HPDE6-E6E7 (cell line): ENCODE data around the gene SOX5.
"Not testable (repeated sequence)": the region's sequence is repeated elsewhere in the genome, so short reads cannot be mapped to it uniquely, and the experiment has no call there.

Source experiments
- DNase-seq: peaks from one replicate; pipeline ENCODE4 v3.0.0; 2011; ENCODE audit warnings: missing footprints; ENCODE audit errors: extremely low spot score

The SOX5 gene

DNA sequence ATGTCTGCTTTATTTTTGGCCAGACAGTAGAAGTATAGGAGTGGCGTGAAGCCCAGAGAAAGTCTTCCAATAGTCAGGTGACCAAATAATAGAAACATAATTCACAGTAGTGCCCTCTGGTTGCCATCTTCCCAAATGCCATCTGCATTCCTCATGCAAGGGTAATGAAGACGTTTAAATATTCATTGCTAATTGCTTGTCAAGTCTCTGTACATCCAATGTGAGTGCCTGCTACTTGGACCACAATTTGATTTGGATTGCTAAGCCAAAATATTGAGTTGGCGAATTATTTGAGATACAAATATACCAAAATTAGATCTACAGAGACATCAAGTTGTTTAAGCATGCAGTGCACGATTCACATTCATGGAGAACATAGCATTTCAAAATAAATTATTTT is 402.7 kb downstream of the SOX5 start:
- no peak for DNase-seq

DNA sequence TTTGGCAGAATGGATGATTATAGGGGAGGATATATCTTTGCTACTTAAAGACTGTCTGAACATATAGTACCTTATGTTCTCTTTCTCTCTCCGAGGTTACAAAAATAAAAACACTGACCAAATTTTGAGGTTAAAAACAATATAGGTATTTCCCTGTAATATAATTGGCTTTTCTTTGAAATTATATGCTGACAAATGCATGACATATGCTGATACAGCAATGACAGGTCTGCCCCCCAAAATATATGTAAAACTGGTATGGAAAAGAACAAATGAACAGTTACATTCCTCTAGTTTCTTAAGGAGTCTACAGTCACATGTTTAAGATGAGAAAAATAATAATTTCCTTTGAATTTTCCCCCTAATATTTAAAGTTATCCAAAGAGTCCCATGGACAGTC is 405.7 kb downstream of the SOX5 start:
- DNase-seq, result no peak

DNA sequence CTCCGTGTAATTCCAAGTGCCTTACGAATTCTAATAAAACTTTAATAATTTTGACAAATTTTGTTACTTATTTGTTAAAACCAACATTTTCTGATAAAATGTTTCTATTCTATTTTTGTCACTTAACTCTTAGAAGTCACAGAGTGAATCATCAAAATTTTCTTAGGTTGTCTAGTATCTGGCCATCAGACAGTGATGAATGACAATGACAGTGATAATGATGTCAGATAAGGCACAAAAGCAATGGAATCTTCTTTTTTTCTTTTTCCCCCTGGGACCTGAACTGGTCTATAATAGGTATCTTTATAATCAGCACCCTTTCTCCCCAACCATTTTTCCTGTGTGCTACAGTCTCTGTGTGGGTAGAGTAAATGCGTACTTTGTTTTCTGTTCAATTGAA is 407.3 kb downstream of the SOX5 start:
- no peak for DNase-seq

DNA sequence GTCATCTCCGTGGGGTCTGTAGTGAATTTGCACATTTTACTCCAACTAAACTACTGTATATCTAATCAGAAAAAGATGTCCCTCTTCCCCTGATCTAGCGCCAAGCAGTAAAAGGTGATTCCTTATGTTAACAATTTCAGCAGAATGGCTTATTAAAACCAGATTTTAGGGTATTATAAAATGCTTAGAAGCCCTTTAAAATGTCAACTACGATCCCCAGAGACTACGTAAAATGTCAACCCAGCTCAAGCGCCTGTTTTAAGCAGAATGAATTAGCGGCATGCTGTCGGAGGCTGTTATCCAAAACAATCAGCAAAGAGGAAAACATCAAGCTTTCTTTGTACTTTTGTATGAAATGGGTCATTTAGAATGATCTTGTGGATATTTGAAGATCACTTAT is 408.9 kb downstream of the SOX5 start:
- DNase-seq, result no peak

DNA sequence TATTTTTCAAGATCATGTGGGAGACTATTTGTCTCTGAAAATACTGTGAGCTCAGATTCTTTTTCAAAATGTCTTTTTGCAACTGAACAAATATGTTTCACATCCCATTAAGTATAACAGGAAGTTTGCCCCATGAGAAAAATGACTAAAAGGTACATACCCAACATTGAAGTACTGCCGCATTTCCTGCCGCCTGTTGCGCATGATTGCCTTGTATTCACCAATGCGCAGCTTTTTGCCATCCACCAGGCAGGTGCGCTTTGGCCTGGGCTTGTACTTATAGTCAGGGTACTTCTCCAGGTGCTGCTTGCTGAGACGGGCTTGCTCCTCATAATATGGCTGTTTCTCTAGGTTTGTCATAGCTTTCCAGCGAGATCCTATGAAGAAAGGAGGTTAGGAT is 413.2 kb downstream of the SOX5 start:
- DNase-seq, result no peak

DNA sequence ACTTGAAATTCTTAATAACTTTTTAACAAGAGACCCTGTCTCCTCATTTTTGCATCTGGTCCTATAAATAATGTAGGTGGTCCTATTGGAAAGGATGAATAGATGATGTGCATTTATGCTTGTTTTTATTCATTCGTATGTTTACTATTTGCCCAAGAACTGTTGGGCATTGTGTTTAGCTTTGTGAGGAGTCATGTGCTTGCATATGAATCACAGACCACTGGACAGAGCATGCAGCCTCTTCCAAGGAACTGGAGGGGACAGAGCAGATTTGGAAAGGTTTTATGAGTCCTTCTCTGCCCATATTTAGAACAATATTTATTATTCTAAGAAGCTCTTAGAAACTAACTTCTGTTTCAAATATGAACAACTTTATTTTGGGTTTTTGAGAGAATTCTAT is 414.0 kb downstream of the SOX5 start:
- DNase-seq, result no peak

DNA sequence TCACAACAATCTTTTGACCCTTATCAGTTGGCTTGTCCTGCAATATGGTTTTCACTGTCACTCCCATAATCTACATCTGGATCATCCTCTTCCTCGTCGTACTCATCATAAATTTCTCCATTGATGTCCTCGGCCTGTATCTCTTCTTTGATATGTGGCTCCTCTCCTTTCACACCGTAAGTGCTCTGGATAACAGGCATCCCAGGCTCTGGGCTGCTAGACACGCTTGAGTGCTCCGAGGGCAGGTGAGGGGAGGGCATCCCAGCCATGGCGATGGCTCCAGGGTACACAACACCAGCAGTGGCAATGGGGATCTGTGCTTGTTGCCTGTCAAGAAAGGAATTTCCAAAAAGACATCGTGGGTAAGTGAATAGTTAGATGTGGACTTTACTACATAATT is 415.3 kb downstream of the SOX5 start:
- DNase-seq, result no peak

DNA sequence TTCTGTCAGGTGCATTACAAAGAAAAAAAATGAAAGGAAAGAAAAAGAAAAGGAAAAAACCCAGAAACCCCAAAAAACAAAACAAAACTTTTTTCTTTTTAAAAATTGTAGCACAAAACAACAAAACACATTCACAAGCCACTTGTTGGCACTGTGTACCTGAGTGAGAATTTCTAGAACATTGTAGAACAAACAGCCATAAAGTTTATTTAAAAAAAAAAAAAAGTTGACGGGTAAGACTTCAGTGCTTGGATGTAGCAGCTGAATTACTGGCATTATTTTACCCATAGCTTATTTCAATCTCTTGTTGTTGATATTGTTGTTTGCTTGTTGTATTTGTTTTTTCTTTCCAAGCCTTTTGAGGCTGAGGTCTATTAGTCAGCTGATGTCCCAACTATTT is 415.8 kb downstream of the SOX5 start:
- no peak for DNase-seq

DNA sequence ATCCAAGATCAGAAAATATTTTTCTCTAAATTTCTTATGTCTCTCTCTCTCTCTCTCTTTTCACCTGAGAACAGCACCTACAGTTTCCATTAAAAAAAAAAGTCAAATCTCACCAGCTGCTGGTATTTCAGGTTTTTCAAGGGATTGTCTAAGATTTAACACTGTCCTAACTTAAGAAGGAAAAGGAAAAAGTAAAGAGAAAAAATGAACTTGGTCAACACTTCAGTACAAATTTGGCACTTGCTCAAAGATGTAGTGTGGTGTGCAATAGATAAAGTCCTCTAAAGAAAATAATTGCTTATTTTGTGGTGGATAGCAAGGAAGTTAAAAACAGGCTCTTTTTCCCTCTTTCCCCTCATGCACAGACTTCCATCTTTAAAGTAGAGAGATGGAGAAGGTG is 416.2 kb downstream of the SOX5 start:
- DNase-seq, result no peak

DNA sequence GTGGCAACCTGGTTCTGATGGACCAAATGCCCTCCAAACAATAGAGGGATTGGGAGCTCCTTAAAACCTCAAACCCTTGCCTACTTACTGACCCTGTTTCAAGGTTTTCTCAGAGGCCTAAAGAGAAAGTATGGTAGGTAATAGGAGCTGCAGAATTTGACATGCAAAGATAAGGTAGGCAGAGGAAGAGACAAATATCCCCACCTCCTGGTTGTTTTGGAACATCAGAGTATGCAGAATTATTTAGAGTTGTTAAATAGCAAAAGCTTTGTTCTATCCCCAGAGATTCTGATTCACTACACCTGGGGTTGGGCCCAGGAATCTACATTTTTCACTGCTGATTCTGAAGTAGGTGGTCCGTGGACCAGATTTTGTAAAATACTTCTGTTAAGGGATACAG is 421.2 kb downstream of the SOX5 start:
- peak; percentile 4 for DNase-seq

DNA sequence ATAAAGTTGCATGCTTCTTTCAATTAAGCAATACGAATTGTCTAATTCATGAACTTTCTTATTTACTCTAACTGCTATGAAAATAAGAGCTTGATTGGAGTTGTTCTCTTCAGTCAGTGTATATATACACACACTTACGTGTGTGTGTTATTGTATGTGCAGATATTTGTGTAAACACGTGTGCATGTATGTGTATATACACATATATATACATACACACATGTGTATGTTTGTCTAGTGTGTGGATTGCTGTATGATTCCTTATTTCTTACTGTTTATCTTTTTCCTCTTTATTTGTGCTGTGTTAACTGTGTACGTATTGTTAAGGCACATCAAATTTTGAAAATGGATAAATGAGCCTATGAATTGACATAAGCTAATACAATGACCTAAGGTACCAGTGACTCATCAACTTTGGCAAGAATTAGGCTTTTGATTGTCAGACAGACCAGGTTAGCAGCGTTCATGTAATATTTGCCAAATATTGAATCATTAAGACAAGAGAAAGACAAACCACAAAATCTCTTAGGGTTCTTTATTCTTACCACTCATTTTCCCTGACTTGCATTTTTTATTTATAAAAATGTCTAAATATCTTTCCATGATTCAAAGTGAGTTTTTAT is 423.9 kb downstream of the SOX5 start:
- peak; percentile 20 for DNase-seq

DNA sequence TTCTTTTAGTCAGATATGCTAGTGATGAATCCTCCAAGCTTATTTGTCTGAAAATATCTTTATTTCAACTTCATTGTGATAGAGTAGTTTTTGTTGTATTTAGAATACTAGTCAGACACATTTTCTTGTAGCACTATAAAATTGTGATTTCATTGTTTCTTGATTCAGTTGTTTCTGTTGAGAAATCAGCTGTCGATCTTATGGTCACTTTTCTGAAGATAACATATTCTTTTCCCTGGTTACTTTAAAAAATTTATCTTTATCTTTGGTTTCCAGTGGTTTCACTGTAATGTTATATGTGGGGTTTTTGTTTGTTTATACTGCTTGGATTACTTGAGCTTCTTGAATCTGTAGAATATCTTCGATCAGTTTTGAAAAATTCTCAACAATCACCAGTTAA is 426.1 kb downstream of the SOX5 start:
- DNase-seq, result no peak

DNA sequence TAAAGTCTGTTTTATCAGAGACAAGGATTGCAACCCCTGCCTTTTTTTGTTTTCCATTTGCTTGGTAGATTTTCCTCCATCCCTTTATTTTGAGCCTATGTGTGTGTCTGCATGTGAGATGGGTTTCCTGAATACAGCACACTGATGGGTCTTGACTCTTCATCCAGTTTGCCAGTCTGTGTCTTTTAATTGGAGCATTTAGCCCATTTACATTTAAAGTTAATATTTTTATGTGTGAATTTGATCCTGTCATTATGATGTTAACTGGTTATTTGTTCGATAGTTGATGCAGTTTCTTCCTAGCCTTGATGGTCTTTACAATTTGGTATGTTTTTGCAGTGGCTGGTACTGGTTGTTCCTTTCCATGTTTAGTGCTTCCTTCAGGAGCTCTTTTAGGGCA is 430.0 kb downstream of the SOX5 start:
- DNase-seq, result not testable (repeated sequence)

DNA sequence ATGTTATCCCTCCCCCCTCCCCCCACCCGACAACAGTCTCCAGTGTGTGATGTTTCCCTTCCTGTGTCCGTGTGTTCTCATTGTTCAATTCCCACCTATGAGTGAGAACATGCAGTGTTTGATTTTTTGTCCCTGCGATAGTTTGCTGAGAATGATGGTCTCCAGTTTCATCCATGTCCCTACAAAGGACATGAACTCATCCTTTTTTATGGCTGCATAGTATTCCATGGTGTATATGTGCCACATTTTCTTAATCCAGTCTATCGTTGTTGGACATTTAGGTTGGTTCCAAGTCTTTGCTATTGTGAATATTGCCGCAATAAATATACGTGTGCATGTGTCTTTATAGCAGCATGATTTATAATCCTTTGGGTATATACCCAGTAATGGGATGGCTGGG is 433.7 kb downstream of the SOX5 start:
- not testable (repeated sequence) for DNase-seq

DNA sequence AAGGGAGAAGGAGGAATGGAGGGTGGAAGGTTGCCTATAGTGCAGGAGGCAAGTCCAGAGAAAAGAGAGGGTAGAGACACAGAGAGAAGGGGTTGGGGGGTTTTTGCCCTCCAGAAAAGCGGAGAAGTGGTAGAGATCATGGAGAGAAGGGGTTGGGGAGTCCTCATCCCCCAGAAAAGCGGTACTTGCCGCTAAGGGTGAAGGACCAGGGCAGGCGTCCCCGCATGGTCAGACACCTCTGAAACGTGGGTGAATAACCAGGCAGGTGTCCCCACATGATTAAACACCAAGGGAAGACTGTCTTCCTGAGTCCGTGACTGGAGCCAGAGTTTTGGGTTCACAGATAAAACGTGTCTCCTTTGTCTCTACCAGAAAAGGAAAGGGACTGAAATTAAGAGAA is 439.0 kb downstream of the SOX5 start:
- no peak for DNase-seq

DNA sequence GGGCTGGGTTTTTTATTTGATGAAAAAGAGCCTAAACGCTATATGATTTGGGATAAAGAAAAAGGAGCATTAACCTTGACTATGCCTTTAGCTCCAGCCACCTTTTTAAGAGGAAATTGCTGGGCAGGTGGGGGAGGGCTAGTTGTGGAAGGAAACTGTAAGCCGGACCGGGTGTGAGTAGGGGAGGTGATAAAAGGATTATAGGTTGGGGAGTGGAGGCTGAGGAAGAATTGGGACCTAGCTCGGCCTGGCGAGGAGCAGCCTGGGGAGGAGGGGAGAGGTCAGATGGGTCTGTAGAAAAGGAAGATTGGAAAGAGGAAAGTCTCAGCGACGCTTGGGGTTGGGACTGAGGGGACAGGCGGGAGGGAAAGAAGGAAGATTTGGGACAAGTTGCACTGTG is 439.6 kb downstream of the SOX5 start:
- not testable (repeated sequence) for DNase-seq

DNA sequence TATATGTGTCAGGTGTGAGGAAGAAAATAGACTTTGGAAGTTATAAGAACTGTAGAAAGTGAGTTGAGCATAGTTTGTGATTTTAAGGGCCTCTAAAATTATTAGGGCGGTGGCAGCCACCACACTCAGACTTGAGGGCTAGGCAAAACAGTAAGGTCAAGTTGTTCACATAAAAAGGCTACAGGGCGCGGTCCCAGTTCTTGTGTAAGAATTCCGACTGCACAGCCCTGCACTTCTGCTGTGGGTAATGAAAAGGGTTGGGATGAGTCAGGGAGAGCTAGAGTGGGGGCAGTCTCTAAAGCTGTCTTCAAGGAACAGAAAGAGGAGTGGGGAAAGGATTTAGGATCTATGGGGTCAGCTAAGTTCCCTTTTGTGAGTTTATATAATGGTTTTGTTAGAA is 441.7 kb downstream of the SOX5 start:
- DNase-seq, result not testable (repeated sequence)

DNA sequence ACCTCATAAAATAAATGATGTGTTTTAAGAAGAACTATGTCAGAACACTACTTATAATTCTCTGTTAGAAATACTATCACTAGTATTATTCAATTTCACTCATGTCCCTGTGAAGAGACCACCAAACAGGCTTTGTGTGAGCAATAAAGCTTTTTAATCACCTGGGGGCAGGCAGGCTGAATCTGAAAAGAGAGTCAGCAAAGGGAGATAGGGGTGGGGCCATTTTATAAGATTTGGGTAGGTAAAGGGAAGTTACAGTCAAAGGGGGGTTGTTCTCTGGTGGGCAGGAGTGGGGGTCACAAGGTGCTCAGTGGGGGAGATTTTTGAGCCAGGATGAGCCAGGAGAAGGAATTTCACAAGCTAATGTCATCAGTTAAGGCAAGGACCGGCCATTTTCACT is 443.7 kb downstream of the SOX5 start:
- DNase-seq, result not testable (repeated sequence)

DNA sequence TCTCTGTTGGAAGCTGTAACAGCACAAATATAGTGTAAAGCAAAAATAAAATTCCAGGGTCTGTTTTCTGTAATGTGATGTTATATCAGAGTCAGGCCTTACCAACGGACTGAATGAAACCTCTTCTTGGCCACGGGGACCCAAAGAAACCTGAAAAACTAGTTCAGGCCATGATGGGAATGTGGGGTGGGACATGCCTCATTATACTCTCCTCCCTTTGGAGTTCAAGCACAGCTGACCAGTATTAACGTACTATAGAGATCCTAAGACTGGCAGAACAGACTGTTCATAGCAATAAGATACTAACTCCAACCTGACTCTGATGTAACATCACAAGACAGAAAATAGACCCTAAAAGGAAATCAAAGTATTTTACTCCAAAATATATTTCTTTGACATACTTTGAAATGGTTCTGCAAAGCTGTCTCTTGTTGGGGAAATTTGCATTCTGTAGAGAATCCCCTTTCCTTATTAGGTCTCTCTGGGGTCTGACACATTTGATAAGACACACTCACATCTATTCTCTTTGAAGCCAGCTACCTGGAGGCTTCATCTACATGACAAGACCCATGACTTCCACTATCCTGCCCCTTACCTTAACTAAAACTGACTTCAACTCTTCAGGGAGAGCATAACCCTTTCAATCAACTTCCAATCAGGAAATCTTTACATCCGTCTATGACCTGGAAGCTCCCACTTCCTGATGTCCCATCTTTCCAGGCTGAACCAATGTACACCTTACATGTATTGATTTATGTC is 444.6 kb downstream of the SOX5 start:
- DNase-seq, result no peak

DNA sequence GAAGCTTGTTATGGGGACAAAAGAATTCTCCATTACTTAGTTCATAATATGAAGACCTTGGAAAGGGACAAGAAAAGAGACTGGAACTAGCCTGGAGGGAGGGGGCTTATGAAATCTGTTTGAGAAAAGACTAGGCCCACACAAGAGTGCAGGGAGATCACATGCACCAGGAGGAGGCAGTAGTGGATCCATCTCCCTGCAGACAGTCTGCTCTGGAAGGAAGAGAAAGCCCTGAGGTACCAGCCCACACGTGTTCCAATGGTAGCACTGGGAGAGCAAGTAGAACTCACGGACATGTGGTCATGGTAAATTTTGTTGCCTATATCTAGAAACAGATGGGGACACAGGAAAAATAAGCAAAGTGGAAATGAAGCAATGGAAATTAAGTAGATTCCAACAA is 445.4 kb downstream of the SOX5 start:
- DNase-seq, result no peak

DNA sequence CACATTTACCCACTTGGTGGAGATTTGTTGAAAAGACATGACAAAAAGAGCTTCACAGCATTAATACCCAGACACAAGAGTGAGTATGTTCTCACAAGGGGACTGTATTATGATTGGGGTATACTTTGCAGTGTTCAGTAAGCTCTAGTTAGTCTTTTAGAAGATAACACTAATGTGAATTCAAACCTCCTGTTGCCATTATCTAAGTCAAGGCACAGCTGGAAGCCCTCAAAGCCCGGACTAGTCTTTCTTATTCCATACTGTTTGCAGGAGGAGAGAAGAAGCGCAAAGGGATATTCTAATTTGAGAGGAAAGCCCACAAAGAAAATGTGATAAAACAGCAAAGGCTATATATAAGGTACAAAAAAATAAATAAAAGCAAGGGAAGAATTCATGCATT is 445.9 kb downstream of the SOX5 start:
- DNase-seq, result no peak

DNA sequence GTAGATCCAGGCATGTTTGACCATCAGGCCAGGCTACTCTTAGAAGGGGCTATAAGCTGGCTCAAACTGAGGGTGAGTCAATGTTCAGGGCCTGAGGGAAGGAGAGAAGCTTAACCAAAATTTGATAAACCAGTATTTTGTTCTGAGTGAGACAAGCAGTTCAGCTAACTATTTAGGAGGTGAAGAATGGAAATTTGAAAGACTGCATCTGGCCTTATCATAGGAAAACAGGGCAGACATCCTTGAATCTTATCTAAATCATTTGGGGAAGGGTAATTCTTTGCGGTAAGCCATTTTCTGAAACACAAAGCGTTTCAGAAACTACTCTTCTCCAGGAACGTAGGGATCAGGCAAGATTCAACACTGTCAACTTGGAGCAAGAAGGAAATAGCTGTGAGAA is 447.2 kb downstream of the SOX5 start:
- DNase-seq, result no peak

DNA sequence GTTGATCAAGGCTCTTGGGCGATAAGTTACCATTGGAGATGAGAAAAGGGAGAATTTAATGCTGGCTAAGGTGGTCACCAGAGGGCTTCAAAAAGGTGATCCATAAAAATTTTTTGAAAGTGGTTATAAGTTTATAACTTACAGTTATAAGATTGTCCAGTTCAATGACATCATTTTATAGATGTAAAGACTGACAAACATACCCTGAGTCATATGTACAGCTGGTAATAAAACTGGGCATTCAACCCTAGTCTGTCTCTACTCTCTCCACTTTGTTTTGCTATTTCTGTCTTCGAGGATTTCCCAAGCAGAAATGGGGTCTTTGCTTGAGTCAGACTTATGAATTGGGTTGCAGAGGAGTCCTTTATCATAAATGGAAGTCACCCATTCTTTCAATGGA is 454.0 kb downstream of the SOX5 start:
- DNase-seq, result no peak

DNA sequence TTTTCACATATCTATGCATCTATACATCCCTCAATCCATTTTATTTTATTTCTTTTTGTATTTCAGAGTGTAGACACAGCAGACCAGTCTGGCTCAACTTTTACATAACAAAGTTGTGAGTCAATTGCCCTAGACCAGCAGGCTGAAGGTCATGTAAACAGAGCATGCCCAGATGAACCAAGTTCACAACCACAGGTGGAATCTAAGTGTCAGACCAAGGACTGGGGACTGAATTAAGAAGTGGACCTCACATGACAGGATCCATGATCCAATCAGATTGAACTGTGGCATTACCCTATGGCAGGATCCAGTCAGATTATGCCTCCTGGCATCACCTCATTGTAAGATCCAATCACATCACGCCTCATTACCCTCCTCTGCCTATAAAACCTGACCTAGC is 455.8 kb downstream of the SOX5 start:
- no peak for DNase-seq
